HepG2 (cell line): ENCODE data around the gene TRIM9. TPM values are rescaled to one million over a fixed set of nuclear protein-coding genes. Genes with fewer than 3 reads are reported as not detected.

Experiments
- KMT2A ChIP-seq: sonication (generic); formaldehyde crosslinking; IDR thresholded peaks from 2 replicates; pipeline ENCODE4 v1.4.0; 2020; ENCODE audit warnings: missing genetic modification reagents
- RFX5 ChIP-seq: IDR thresholded peaks from 2 replicates; pipeline ENCODE4 v1.6.1; 2011; ENCODE audit warnings: low read depth, low read length, improper control_type of control experiment
- SMAD9 ChIP-seq: sonication (generic); formaldehyde crosslinking; IDR thresholded peaks from 2 replicates; pipeline ENCODE4 v1.5.1; 2020; ENCODE audit warnings: mild to moderate bottlenecking, missing genetic modification reagents
- SMYD3 ChIP-seq: sonication (generic); formaldehyde crosslinking; IDR thresholded peaks from 2 replicates; pipeline ENCODE4 v1.8.1; 2023; ENCODE audit warnings: mild to moderate bottlenecking, missing genetic modification reagents
- TBX2 ChIP-seq: sonication (generic); formaldehyde crosslinking; IDR thresholded peaks from 2 replicates; pipeline ENCODE4 v1.5.0; 2020; ENCODE audit warnings: missing genetic modification reagents, mild to moderate bottlenecking, borderline replicate concordance
- TCF12 ChIP-seq, 2 experiments: fragments of 450-650 bp in 1 of 2; sonication (generic) in 1 of 2; formaldehyde crosslinking in 1 of 2; IDR thresholded peaks; 2 replicates each; pipeline versions ENCODE4 v1.6.1 to v1.8.0; 2017 to 2022; ENCODE audit warnings: antibody characterized with exemption in 1 of 2, mild to moderate bottlenecking in 1 of 2, missing genetic modification reagents in 1 of 2, moderate library complexity in 1 of 2
- ZBTB10 ChIP-seq: sonication (generic); formaldehyde crosslinking; IDR thresholded peaks from 2 replicates; pipeline ENCODE4 v1.4.0; 2020; ENCODE audit warnings: missing genetic modification reagents, borderline replicate concordance
- ZNF280D ChIP-seq: sonication (generic); formaldehyde crosslinking; IDR thresholded peaks from 2 replicates; pipeline ENCODE4 v1.5.1; 2020; ENCODE audit warnings: mild to moderate bottlenecking, missing genetic modification reagents
- ZNF337 ChIP-seq: sonication (generic); formaldehyde crosslinking; IDR thresholded peaks from 2 replicates; pipeline ENCODE4 v1.5.1; 2020; ENCODE audit warnings: missing genetic modification reagents, low read depth, mild to moderate bottlenecking, borderline replicate concordance
- ZNF609 ChIP-seq: sonication (generic); formaldehyde crosslinking; IDR thresholded peaks from 2 replicates; pipeline ENCODE4 v1.4.0; 2020; ENCODE audit warnings: mild to moderate bottlenecking, missing genetic modification reagents, borderline replicate concordance
- ZNF772 ChIP-seq: sonication (generic); formaldehyde crosslinking; IDR thresholded peaks from 2 replicates; pipeline ENCODE4 v1.5.0; 2020; ENCODE audit warnings: mild to moderate bottlenecking, missing genetic modification reagents
- ZSCAN20 ChIP-seq: sonication (generic); formaldehyde crosslinking; IDR thresholded peaks from 2 replicates; pipeline ENCODE4 v1.4.0; 2020; ENCODE audit warnings: missing genetic modification reagents, mild to moderate bottlenecking, borderline replicate concordance
- polyA plus RNA-seq, 8 experiments: library from polyadenylated mRNA; depleted of rRNA in 3 of 8; stranded (reverse) in 7 of 8; unstranded in 1 of 8; fragments of >200 nt; fragmentation: Illumina TruSeq in 4 of 8; extraction: Trizol in 4 of 8; gene quantifications; 2 replicates each; pipeline versions ENCODE4 v1.2.1 to v1.2.3, GENCODE V29; 2011 to 2016; ENCODE audit warnings: low read depth in 4 of 8, missing spikeins in 1 of 8, mixed read lengths in 1 of 8; ENCODE audit not compliant: insufficient read depth in 1 of 8
- total RNA-seq, 5 experiments: library from RNA; depleted of rRNA; stranded (reverse); fragments of >200 nt; fragmentation: Illumina TruSeq; extraction: Trizol; gene quantifications; 2 replicates each; pipeline ENCODE4 v1.2.3, GENCODE V29; 2016; ENCODE audit warnings: low read depth in 1 of 5
- TF ChIP-seq, protein P1 (sequence below): sonication (generic); IDR thresholded peaks from 2 replicates; pipeline ENCODE4 v1.6.1; 2016; ENCODE audit warnings: low read depth, borderline replicate concordance

TRIM9 gene
- total and polyA plus RNA-seq, 2 of the 13 experiments (the other 11 are each of a cell fraction or from before 2014, with no cell fraction given): 0.04 to 0.07 TPM

GRCh38 chr14:50935126-50936015 is 159.5 kb downstream of the TRIM9 start (continued):
- TF ChIP-seq ZBTB10 (CRISPR knock-in tag) (no peak), SMAD9 (CRISPR knock-in tag) (no peak), SMYD3 (peak; percentile 86; the same call in 1 of the 2 replicates), KMT2A (CRISPR knock-in tag) (peak; percentile 28; the same call in 1 of the 2 replicates), RFX5 (0 out of 2 replicates have a peak, but pooled peaks have one; percentile 24), TBX2 (peak; percentile 89), ZSCAN20 (CRISPR knock-in tag) (peak; percentile 92; the same call in 1 of the 2 replicates), ZNF337 (CRISPR knock-in tag) (0 out of 2 replicates have a peak, but pooled peaks have one; percentile 78), ZNF609 (peak; percentile 78), TCF12 (IDR thresholded peaks at IDR 0.05) (no peak), TCF12 (CRISPR knock-in tag; IDR thresholded peaks at IDR 0.05) (no peak), ZNF280D (CRISPR knock-in tag) (peak; percentile 42; the same call in 1 of the 2 replicates), ZNF772 (CRISPR knock-in tag) (peak; percentile 68; the same call in 1 of the 2 replicates)
- TF ChIP-seq, protein P1, sequence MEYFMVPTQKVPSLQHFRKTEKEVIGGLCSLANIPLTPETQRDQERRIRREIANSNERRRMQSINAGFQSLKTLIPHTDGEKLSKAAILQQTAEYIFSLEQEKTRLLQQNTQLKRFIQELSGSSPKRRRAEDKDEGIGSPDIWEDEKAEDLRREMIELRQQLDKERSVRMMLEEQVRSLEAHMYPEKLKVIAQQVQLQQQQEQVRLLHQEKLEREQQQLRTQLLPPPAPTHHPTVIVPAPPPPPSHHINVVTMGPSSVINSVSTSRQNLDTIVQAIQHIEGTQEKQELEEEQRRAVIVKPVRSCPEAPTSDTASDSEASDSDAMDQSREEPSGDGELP: peak; percentile 66; the same call in 1 of the 2 replicates
